H9 (cell line): Measurements from ENCODE around the gene SKAP1. TPM values are rescaled to one million over a fixed set of nuclear protein-coding genes. Genes with fewer than 3 reads are reported as not detected.

Experiments used
- DNase-seq: peaks from one replicate; pipeline ENCODE4 v3.0.0-alpha.2; 2017
- H2AFZ ChIP-seq: one replicate; pipeline ENCODE4 v1.6.1; 2013; ENCODE audit warnings: mild to moderate bottlenecking, low read length, control low read depth, moderate library complexity
- H2AK5ac ChIP-seq: 2 replicates; pipeline ENCODE4 v1.6.1; 2013; ENCODE audit warnings: low read length, control low read depth, mixed read lengths; ENCODE audit not compliant: insufficient read length
- H2BK120ac ChIP-seq: one replicate; pipeline ENCODE4 v1.6.1; 2013; ENCODE audit warnings: low read depth, mild to moderate bottlenecking, low read length, control low read depth, inconsistent platforms; ENCODE audit not compliant: poor library complexity, severe bottlenecking
- H2BK12ac ChIP-seq: 2 replicates; pipeline ENCODE4 v1.6.1; 2013; ENCODE audit warnings: low read length, control low read depth, mixed read lengths, low read depth; ENCODE audit not compliant: insufficient read length
- H2BK15ac ChIP-seq: 2 replicates; pipeline ENCODE4 v1.6.1; 2013; ENCODE audit warnings: low read depth, low read length, control low read depth
- H2BK20ac ChIP-seq: one replicate; pipeline ENCODE4 v1.6.1; 2013; ENCODE audit warnings: low read depth, mild to moderate bottlenecking, low read length, control low read depth, inconsistent platforms; ENCODE audit not compliant: poor library complexity, severe bottlenecking
- H2BK5ac ChIP-seq: 2 replicates; pipeline ENCODE4 v1.6.1; 2013; ENCODE audit warnings: low read length, control low read depth, mixed read lengths; ENCODE audit not compliant: insufficient read length
- H3K14ac ChIP-seq: 2 replicates; pipeline ENCODE4 v1.6.1; 2013; ENCODE audit warnings: low read length, control low read depth; ENCODE audit not compliant: insufficient read depth
- H3K18ac ChIP-seq: 2 replicates; pipeline ENCODE4 v1.6.1; 2013; ENCODE audit warnings: low read depth, mild to moderate bottlenecking, mixed read lengths, low read length, control low read depth; ENCODE audit not compliant: insufficient read length
- H3K23ac ChIP-seq: 2 replicates; pipeline ENCODE4 v1.6.1; 2013; ENCODE audit warnings: low read length, control low read depth, mixed read lengths, low read depth; ENCODE audit not compliant: insufficient read length
- H3K23me2 ChIP-seq: 2 replicates; pipeline ENCODE4 v1.6.1; 2013; ENCODE audit warnings: low read depth, mild to moderate bottlenecking, mixed read lengths, low read length, control low read depth; ENCODE audit not compliant: insufficient read length, poor library complexity, severe bottlenecking
- H3K27ac ChIP-seq: 2 replicates; pipeline ENCODE4 v1.5.1; 2013; ENCODE audit warnings: low read length, control low read depth, mixed read lengths, low read depth; ENCODE audit not compliant: insufficient read length
- H3K27me3 ChIP-seq: 2 replicates; pipeline ENCODE4 v1.6.1; 2013; ENCODE audit warnings: low read length, control low read depth, inconsistent platforms; ENCODE audit not compliant: insufficient read depth
- H3K4ac ChIP-seq: 2 replicates; pipeline ENCODE4 v1.6.1; 2013; ENCODE audit warnings: low read depth, mild to moderate bottlenecking, control low read depth, inconsistent platforms, low read length, moderate library complexity
- H3K4me1 ChIP-seq: 2 replicates; pipeline ENCODE4 v1.6.1; 2013; ENCODE audit warnings: low read length, control low read depth, inconsistent platforms; ENCODE audit not compliant: insufficient read depth
- H3K4me2 ChIP-seq: 2 replicates; pipeline ENCODE4 v1.6.1; 2013; ENCODE audit warnings: low read length, control low read depth, mixed read lengths; ENCODE audit not compliant: insufficient read length, insufficient read depth
- H3K56ac ChIP-seq: 2 replicates; pipeline ENCODE4 v1.6.1; 2013; ENCODE audit warnings: low read depth, mild to moderate bottlenecking, mixed read lengths, low read length, control low read depth; ENCODE audit not compliant: insufficient read length
- H3K79me1 ChIP-seq: 2 replicates; pipeline ENCODE4 v1.6.1; 2013; ENCODE audit warnings: low read depth, mild to moderate bottlenecking, moderate library complexity, low read length, control low read depth, inconsistent platforms; ENCODE audit not compliant: insufficient read depth, poor library complexity, severe bottlenecking
- H3K79me2 ChIP-seq: 2 replicates; pipeline ENCODE4 v1.6.1; 2013; ENCODE audit warnings: low read length, control low read depth, inconsistent platforms; ENCODE audit not compliant: insufficient read depth
- H3K9ac ChIP-seq: 2 replicates; pipeline ENCODE4 v1.6.1; 2013; ENCODE audit warnings: low read length, control low read depth, mixed read lengths; ENCODE audit not compliant: insufficient read length; ENCODE audit errors: extremely low read depth
- H3K9me3 ChIP-seq: one replicate; pipeline ENCODE4 v1.6.1; 2013; ENCODE audit warnings: low read depth, low read length, inconsistent platforms; ENCODE audit not compliant: control insufficient read depth
- H3T11ph ChIP-seq: one replicate; pipeline ENCODE4 v1.6.1; 2013; ENCODE audit warnings: mild to moderate bottlenecking, low read length, control low read depth, inconsistent platforms
- H4K20me1 ChIP-seq: one replicate; pipeline ENCODE4 v1.6.1; 2013; ENCODE audit not compliant: control insufficient read depth, insufficient read length, insufficient read depth
- H4K5ac ChIP-seq: 2 replicates; pipeline ENCODE4 v1.6.1; 2013; ENCODE audit warnings: low read depth, mild to moderate bottlenecking, mixed read lengths, low read length, control low read depth; ENCODE audit not compliant: insufficient read length
- H4K8ac ChIP-seq: replicated peaks from 2 replicates; pipeline ENCODE4 v1.6.1; 2013; ENCODE audit warnings: low read length, control low read depth, mixed read lengths, low read depth; ENCODE audit not compliant: insufficient read length
- H4K91ac ChIP-seq: 2 replicates; pipeline ENCODE4 v1.6.1; 2013; ENCODE audit warnings: low read depth, mild to moderate bottlenecking, moderate library complexity, mixed read lengths, low read length, control low read depth; ENCODE audit not compliant: insufficient read length
- H3K27ac Mint-ChIP-seq, 3 experiments: 2 replicates in 2 of 3; 3 replicates in 1 of 3; pipeline ENCODE4 v1.8.0; 2020 to 2021; ENCODE audit warnings: mixed read lengths in 3 of 3, mild to moderate bottlenecking in 1 of 3, moderate library complexity in 1 of 3
- H3K27me3 Mint-ChIP-seq: 2 replicates; pipeline ENCODE4 v1.8.0; 2021; ENCODE audit warnings: low read depth, mild to moderate bottlenecking, moderate library complexity, mixed read lengths
- H3K36me3 Mint-ChIP-seq, 3 experiments: 2 replicates in 2 of 3; 3 replicates in 1 of 3; pipeline ENCODE4 v1.8.0; 2020 to 2021; ENCODE audit warnings: low read depth in 3 of 3, mixed read lengths in 3 of 3; ENCODE audit not compliant: insufficient read depth in 1 of 3
- H3K4me1 Mint-ChIP-seq, 2 experiments: 2 replicates each; pipeline ENCODE4 v1.8.0; 2020; ENCODE audit warnings: mixed read lengths in 2 of 2
- H3K4me3 Mint-ChIP-seq, 2 experiments: 2 replicates in 1 of 2; 3 replicates in 1 of 2; pipeline ENCODE4 v1.8.0; 2020 to 2021; ENCODE audit warnings: mild to moderate bottlenecking in 2 of 2, mixed read lengths in 2 of 2, moderate library complexity in 1 of 2
- H3K9me3 Mint-ChIP-seq, 2 experiments: 2 replicates in 1 of 2; 3 replicates in 1 of 2; pipeline ENCODE4 v1.8.0; 2020; ENCODE audit warnings: mild to moderate bottlenecking in 2 of 2, mixed read lengths in 2 of 2, moderate library complexity in 1 of 2
- WGBS: extraction: QIAGEN DNeasy Blood & Tissue Kit; methylation state at CpG from one replicate; pipeline ENCODE4 v1.1.7; 2013; ENCODE audit warnings: missing lambda C conversion rate, low lambda C conversion rate, mixed read lengths; ENCODE audit not compliant: insufficient read length; ENCODE audit errors: extremely low coverage; 5-methylcytosine and 5-hydroxymethylcytosine counted together
- total RNA-seq: library from RNA; stranded (reverse); gene quantifications from 2 replicates; pipeline ENCODE4 v1.2.1, GENCODE V29; 2021
- TF ChIP-seq, protein P1 (sequence below): fragments of 200-600 bp; sonication (generic); conservative IDR thresholded peaks from 3 replicates; pipeline ENCODE4 v1.8.0; 2021; ENCODE audit warnings: antibody characterized with exemption, mild to moderate bottlenecking

Gene SKAP1
- total RNA-seq, 1 experiment from 2014 or later, result not detected

DNA sequence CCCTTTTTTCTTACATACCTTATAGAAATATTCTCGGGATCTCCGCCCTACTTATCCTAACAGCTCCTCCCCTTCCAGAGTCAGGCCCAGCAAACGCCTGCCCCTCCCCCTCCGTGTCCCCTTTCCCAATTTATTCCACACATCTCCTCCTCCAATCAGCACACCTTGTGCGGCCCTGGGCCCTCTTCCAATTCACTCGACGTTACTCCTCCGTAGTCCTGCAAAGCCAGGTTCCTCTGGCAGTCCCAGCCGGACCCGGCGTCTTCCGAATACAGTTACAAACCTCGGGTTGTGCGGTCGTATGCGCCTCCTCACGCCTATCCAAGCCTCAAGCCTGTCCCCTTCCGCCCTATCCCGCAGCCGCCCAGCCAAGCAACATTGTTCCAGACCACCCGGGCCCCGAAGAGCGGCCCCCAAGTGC is 329.4 kb downstream of the SKAP1 start:
- Histone ChIP-seq H3K4me1 (no peaks in the 10 kb centered on the region), H3K56ac (no peak overlapping the region), H3K79me2 (peaks cover 30% of the 10 kb centered on the region; the same call in 1 of the 2 replicates), H4K5ac (no peak overlapping the region), H2BK120ac (no peak overlapping the region), H2BK12ac (no peak overlapping the region), H3K18ac (peak overlapping the region; percentile 83), H3K23me2 (peaks cover 8% of the 10 kb centered on the region), H3K23ac (no peak overlapping the region), H3K9me3 (no peaks in the 10 kb centered on the region), H2BK5ac (no peak overlapping the region), H3K4me2 (peak overlapping the region; percentile 97), H3K27ac (peak overlapping the region; percentile 57), H3K27me3 (no peaks in the 10 kb centered on the region), H2BK15ac (no peak overlapping the region), H3K9ac (peak overlapping the region; percentile 88), H3K14ac (peak overlapping the region; percentile 85), H3T11ph (no peak overlapping the region), H4K91ac (no peak overlapping the region), H2BK20ac (no peak overlapping the region), H3K4ac (no peak overlapping the region), H2AK5ac (no peak overlapping the region), H4K8ac (no peak overlapping the region), H2AFZ (no peak overlapping the region), H4K20me1 (no peaks in the 10 kb centered on the region), H3K79me1 (peaks cover 11% of the 10 kb centered on the region)
- no CpG with 5 or more reads among the region's 23 CpGs for WGBS
- TF ChIP-seq, protein P1, sequence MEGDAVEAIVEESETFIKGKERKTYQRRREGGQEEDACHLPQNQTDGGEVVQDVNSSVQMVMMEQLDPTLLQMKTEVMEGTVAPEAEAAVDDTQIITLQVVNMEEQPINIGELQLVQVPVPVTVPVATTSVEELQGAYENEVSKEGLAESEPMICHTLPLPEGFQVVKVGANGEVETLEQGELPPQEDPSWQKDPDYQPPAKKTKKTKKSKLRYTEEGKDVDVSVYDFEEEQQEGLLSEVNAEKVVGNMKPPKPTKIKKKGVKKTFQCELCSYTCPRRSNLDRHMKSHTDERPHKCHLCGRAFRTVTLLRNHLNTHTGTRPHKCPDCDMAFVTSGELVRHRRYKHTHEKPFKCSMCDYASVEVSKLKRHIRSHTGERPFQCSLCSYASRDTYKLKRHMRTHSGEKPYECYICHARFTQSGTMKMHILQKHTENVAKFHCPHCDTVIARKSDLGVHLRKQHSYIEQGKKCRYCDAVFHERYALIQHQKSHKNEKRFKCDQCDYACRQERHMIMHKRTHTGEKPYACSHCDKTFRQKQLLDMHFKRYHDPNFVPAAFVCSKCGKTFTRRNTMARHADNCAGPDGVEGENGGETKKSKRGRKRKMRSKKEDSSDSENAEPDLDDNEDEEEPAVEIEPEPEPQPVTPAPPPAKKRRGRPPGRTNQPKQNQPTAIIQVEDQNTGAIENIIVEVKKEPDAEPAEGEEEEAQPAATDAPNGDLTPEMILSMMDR, result no peak
- H3K4me1 Mint-ChIP-seq, result peaks cover 6 to 14% of the 10 kb centered on the region in 2 experiments
- peaks cover 0 to 2% (median 1%) of the 10 kb centered on the region in 3 experiments; a peak in 4 of 7 replicates for H3K36me3 Mint-ChIP-seq
- peaks cover 0 to 8% of the 10 kb centered on the region in 2 experiments; a peak in 4 of 5 replicates for H3K9me3 Mint-ChIP-seq
- H3K27ac Mint-ChIP-seq, result peak overlapping the region; percentile 27 to 100 (median 87)
- peaks cover 5% of the 10 kb centered on the region for H3K27me3 Mint-ChIP-seq
- peak overlapping the region; percentile 81 to 99 for H3K4me3 Mint-ChIP-seq
- peak; percentile 90 for DNase-seq
